A549 (cell line): ENCODE results near the gene ARL4D. TPM values are rescaled to one million over a fixed set of nuclear protein-coding genes. Genes with fewer than 3 reads are reported as not detected.

Experiments used
- BHLHE40 ChIP-seq: IDR thresholded peaks from 2 replicates; pipeline ENCODE4 v1.6.1; 2012; ENCODE audit warnings: low read depth, low read length, inconsistent platforms
- CBX8 ChIP-seq: fragments of 200-600 bp; sonication (generic); IDR thresholded peaks from 2 replicates; pipeline ENCODE4 v1.6.1; 2016
- CEBPB ChIP-seq, 2 experiments: fragments of >200 bp in 1 of 2; sonication (Bioruptor Twin) in 1 of 2; formaldehyde crosslinking in 1 of 2; IDR thresholded peaks; 2 replicates each; pipeline ENCODE4 v1.6.1; 2012 to 2016
- CHD2 ChIP-seq: fragments of 150-350 bp; IDR thresholded peaks from 2 replicates; pipeline ENCODE4 v1.6.1; 2014; ENCODE audit warnings: low read length; ENCODE audit not compliant: partially characterized antibody
- CHD4 ChIP-seq: fragments of 200-600 bp; sonication (generic); IDR thresholded peaks from 2 replicates; pipeline ENCODE4 v1.6.1; 2016; ENCODE audit warnings: antibody characterized with exemption, mild to moderate bottlenecking, borderline replicate concordance
- EHF ChIP-seq: fragments of 250-450 bp; sonication (Bioruptor Pico); IDR thresholded peaks from 2 replicates; pipeline ENCODE4 v1.5.0; 2020; ENCODE audit warnings: mild to moderate bottlenecking
- EHMT2 ChIP-seq: fragments of 200-600 bp; sonication (generic); IDR thresholded peaks from 2 replicates; pipeline ENCODE4 v1.6.1; 2016; ENCODE audit warnings: antibody characterized with exemption, low read depth, mild to moderate bottlenecking, moderate library complexity
- FOSB ChIP-seq: fragments of 250-450 bp; sonication (Bioruptor Pico); IDR thresholded peaks from 2 replicates; pipeline ENCODE4 v1.5.0; 2020; ENCODE audit warnings: mild to moderate bottlenecking, moderate library complexity
- FOSL2 ChIP-seq, 2 experiments: fragments of 450-650 bp in 1 of 2; fragments of >200 bp in 1 of 2; sonication (Bioruptor Twin) in 1 of 2; formaldehyde crosslinking; IDR thresholded peaks; 2 replicates each; pipeline versions ENCODE4 v1.5.0 to v1.6.1; 2016 to 2020; ENCODE audit warnings: mild to moderate bottlenecking in 1 of 2, moderate library complexity in 1 of 2
- GATA3 ChIP-seq: IDR thresholded peaks from 2 replicates; pipeline ENCODE4 v1.6.1; 2012; ENCODE audit warnings: borderline replicate concordance
- HOXA7 ChIP-seq: fragments of 250-450 bp; sonication (Bioruptor Pico); IDR thresholded peaks from 2 replicates; pipeline ENCODE4 v1.5.0; 2020; ENCODE audit warnings: mild to moderate bottlenecking, moderate library complexity
- HOXB13 ChIP-seq: fragments of 250-450 bp; sonication (Bioruptor Pico); IDR thresholded peaks from 2 replicates; pipeline ENCODE4 v1.5.0; 2020; ENCODE audit warnings: low read depth, mild to moderate bottlenecking, moderate library complexity
- JUNB ChIP-seq: fragments of >200 bp; sonication (Bioruptor Twin); formaldehyde crosslinking; IDR thresholded peaks from 2 replicates; pipeline ENCODE4 v1.6.1; 2016
- KDM1A ChIP-seq: fragments of 200-600 bp; sonication (generic); IDR thresholded peaks from 2 replicates; pipeline ENCODE4 v1.6.1; 2016; ENCODE audit warnings: low read depth, mild to moderate bottlenecking
- MAFK ChIP-seq: fragments of 450-650 bp; IDR thresholded peaks from 2 replicates; pipeline ENCODE4 v1.6.1; 2014; ENCODE audit not compliant: partially characterized antibody
- NPAS2 ChIP-seq: fragments of 250-450 bp; sonication (Bioruptor Pico); IDR thresholded peaks from 2 replicates; pipeline ENCODE4 v1.8.0; 2022; ENCODE audit warnings: mild to moderate bottlenecking, moderate library complexity, borderline replicate concordance
- PHF8 ChIP-seq: fragments of 200-600 bp; sonication (generic); IDR thresholded peaks from 2 replicates; pipeline ENCODE4 v1.6.1; 2016; ENCODE audit warnings: low read depth, mild to moderate bottlenecking, antibody characterized with exemption, moderate library complexity, borderline replicate concordance
- RARB ChIP-seq: fragments of 250-450 bp; sonication (Bioruptor Pico); IDR thresholded peaks from 2 replicates; pipeline ENCODE4 v1.8.0; 2021; ENCODE audit warnings: mild to moderate bottlenecking, moderate library complexity
- SMC3 ChIP-seq: fragments of >200 bp; sonication (Bioruptor Twin); formaldehyde crosslinking; IDR thresholded peaks from 3 replicates; pipeline ENCODE4 v1.6.1; 2018; ENCODE audit warnings: inconsistent platforms
- TP53 ChIP-seq: fragments of 250-450 bp; sonication (Bioruptor Pico); IDR thresholded peaks from 2 replicates; pipeline ENCODE4 v1.5.0; 2021; ENCODE audit warnings: mild to moderate bottlenecking, moderate library complexity
- ZC3H11A ChIP-seq: fragments of 450-650 bp; IDR thresholded peaks from 2 replicates; pipeline ENCODE4 v1.6.1; 2014; ENCODE audit warnings: antibody characterized with exemption, mild to moderate bottlenecking
- ZNF302 ChIP-seq: fragments of 250-450 bp; sonication (Bioruptor Pico); IDR thresholded peaks from 2 replicates; pipeline ENCODE4 v1.9.0; 2021; ENCODE audit warnings: inconsistent platforms, mild to moderate bottlenecking, moderate library complexity
- polyA plus RNA-seq, 4 experiments: library from polyadenylated mRNA; depleted of rRNA in 3 of 4; stranded (reverse); fragments of >200 nt; fragmentation: RNase III in 1 of 4; extraction: RNeasy Plus Mini Kit Qiagen cat#74134 plus additional on column Dnase treatment in 1 of 4; gene quantifications; 2 replicates in 3 of 4; 3 replicates in 1 of 4; pipeline ENCODE4 v1.2.3, GENCODE V29; 2011 to 2017
- small RNA-seq, 6 experiments: library from RNA; depleted of rRNA; stranded (forward); fragments of <200 nt; gene quantifications; one replicate each; pipeline ENCODE3, GENCODE V24; 2012
- TF ChIP-seq, protein P1 (sequence below): fragments of >200 bp; sonication (Bioruptor Twin); formaldehyde crosslinking; IDR thresholded peaks from 3 replicates; pipeline ENCODE4 v1.5.1; 2016
- TF ChIP-seq, protein P2 (sequence below): IDR thresholded peaks from 2 replicates; pipeline ENCODE4 v1.6.1; 2012; ENCODE audit warnings: low read depth, borderline replicate concordance
- TF ChIP-seq, protein P3 (sequence below): fragments of 450-650 bp; IDR thresholded peaks from 2 replicates; pipeline ENCODE4 v1.6.1; 2014; ENCODE audit warnings: antibody characterized with exemption
- TF ChIP-seq, protein P4 (sequence below): IDR thresholded peaks from 2 replicates; pipeline ENCODE4 v1.6.1; 2012

ARL4D gene
- polyA plus RNA-seq, 2 of the 4 experiments (the other 2 are of a cell fraction): 11.7 to 21.0 TPM

DNA sequence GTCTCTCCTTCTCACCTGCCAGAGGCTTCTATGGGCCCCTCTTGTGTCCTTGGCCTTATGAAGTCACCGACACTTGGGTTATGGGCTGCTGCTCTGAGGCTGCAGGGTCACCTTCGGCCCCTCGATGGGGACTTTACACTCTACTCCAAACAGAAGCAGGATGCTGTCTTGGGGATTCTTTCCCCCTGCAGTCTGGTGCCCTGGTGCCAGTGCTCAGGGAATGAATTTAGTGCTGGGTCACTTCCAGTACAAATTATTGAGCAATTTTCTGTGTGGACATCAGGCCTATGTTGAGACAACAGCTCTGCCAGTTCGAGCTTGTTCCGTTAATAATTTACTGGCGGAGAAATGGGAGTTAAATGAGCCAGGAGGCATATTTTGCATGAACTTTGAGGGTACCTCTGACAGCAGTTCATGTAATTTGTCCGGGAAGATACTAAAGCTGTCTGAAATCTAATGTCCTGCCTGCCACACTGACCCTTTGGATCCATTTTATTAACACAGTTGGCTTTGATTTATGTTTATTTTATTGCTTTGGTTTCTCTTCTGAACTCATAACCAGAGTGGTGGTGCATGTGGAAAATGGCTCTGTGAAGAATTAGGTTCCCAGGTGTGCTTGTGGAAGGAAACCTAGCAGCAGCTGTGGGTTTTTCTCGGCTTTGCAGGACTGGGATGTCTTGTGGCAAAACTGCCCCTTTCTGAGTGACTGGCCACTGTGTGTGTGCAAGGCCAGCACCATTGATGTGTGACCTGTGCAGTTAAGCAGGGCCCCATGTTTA lies 50.9 kb downstream of the ARL4D start (continued):
- TF ChIP-seq, protein P1, sequence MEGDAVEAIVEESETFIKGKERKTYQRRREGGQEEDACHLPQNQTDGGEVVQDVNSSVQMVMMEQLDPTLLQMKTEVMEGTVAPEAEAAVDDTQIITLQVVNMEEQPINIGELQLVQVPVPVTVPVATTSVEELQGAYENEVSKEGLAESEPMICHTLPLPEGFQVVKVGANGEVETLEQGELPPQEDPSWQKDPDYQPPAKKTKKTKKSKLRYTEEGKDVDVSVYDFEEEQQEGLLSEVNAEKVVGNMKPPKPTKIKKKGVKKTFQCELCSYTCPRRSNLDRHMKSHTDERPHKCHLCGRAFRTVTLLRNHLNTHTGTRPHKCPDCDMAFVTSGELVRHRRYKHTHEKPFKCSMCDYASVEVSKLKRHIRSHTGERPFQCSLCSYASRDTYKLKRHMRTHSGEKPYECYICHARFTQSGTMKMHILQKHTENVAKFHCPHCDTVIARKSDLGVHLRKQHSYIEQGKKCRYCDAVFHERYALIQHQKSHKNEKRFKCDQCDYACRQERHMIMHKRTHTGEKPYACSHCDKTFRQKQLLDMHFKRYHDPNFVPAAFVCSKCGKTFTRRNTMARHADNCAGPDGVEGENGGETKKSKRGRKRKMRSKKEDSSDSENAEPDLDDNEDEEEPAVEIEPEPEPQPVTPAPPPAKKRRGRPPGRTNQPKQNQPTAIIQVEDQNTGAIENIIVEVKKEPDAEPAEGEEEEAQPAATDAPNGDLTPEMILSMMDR: no peak
- no peak for TF ChIP-seq PHF8
- no peak for TF ChIP-seq EHF
- TF ChIP-seq CBX8: no peak
- TF ChIP-seq, protein P2, sequence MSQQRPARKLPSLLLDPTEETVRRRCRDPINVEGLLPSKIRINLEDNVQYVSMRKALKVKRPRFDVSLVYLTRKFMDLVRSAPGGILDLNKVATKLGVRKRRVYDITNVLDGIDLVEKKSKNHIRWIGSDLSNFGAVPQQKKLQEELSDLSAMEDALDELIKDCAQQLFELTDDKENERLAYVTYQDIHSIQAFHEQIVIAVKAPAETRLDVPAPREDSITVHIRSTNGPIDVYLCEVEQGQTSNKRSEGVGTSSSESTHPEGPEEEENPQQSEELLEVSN: no peak
- TF ChIP-seq, protein P3, sequence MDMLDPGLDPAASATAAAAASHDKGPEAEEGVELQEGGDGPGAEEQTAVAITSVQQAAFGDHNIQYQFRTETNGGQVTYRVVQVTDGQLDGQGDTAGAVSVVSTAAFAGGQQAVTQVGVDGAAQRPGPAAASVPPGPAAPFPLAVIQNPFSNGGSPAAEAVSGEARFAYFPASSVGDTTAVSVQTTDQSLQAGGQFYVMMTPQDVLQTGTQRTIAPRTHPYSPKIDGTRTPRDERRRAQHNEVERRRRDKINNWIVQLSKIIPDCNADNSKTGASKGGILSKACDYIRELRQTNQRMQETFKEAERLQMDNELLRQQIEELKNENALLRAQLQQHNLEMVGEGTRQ: no peak
- no peak for TF ChIP-seq RARB (CRISPR knock-in tag)
- no peak for TF ChIP-seq HOXA7
- TF ChIP-seq GATA3: no peak
- no peak for TF ChIP-seq CHD4
- no peak for TF ChIP-seq FOSB (CRISPR knock-in tag)
- no peak for TF ChIP-seq JUNB
- TF ChIP-seq KDM1A: no peak
- TF ChIP-seq SMC3: no peak; the same call in 2 of the 3 replicates
- no peak for TF ChIP-seq FOSL2 (IDR thresholded peaks at IDR 0.05)
- no peak for TF ChIP-seq FOSL2 (CRISPR knock-in tag; IDR thresholded peaks at IDR 0.05)
- TF ChIP-seq CEBPB (IDR thresholded peaks at IDR 0.05): peak; percentile 94 to 95
- no peak for TF ChIP-seq ZNF302 (CRISPR knock-in tag)
- no peak for TF ChIP-seq NPAS2
- TF ChIP-seq, protein P4, sequence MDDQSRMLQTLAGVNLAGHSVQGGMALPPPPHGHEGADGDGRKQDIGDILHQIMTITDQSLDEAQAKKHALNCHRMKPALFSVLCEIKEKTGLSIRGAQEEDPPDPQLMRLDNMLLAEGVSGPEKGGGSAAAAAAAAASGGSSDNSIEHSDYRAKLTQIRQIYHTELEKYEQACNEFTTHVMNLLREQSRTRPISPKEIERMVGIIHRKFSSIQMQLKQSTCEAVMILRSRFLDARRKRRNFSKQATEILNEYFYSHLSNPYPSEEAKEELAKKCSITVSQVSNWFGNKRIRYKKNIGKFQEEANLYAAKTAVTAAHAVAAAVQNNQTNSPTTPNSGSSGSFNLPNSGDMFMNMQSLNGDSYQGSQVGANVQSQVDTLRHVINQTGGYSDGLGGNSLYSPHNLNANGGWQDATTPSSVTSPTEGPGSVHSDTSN: no peak
- TF ChIP-seq HOXB13: 0 out of 2 replicates have a peak, but pooled peaks have one; percentile 16
- TF ChIP-seq TP53: no peak
- TF ChIP-seq BHLHE40: no peak
- no peak for TF ChIP-seq ZC3H11A
- TF ChIP-seq MAFK: peak; percentile 26
- no peak for TF ChIP-seq EHMT2
- no peak for TF ChIP-seq CHD2

Small RNAs within 50 kb of the gene (small RNA-seq; reads per million reads assigned to genes)
- gene RNU6-1137P (0 reads per million in 6 experiments), gene RNU6-406P (0 reads per million in 6 experiments), gene RNU6-470P (0 reads per million in 6 experiments)

Other genes with a start within 250 kb of the ARL4D start
- gene NBR1, start 227.8 kb upstream of the ARL4D start, polyA plus RNA-seq (2011; rRNA removed): 86.8 and 103 TPM in 2 replicates
- 40.6 to 46.9 TPM (median 41.8 TPM) in 3 replicates for gene NBR1, start 227.8 kb upstream of the ARL4D start, polyA plus RNA-seq (2017; fragmentation: RNase III; extraction: RNeasy Plus Mini Kit Qiagen cat#74134 plus additional on column Dnase treatment)
- gene TMEM106A, start 187.1 kb upstream of the ARL4D start, polyA plus RNA-seq (2011; rRNA removed): 2.6 and 3.5 TPM in 2 replicates
- 1.1 to 1.7 TPM (median 1.2 TPM) in 3 replicates for gene TMEM106A, start 187.1 kb upstream of the ARL4D start, polyA plus RNA-seq (2017; fragmentation: RNase III; extraction: RNeasy Plus Mini Kit Qiagen cat#74134 plus additional on column Dnase treatment)
- gene CCDC200, start 170.4 kb upstream of the ARL4D start, polyA plus RNA-seq (2011; rRNA removed): not detected in 2 replicates
- not detected in 3 replicates for gene CCDC200, start 170.4 kb upstream of the ARL4D start, polyA plus RNA-seq (2017; fragmentation: RNase III; extraction: RNeasy Plus Mini Kit Qiagen cat#74134 plus additional on column Dnase treatment)
- not detected in 2 replicates for gene RNU2-1, start 165.0 kb upstream of the ARL4D start, polyA plus RNA-seq (2011; rRNA removed)
- gene RNU2-1, start 165.0 kb upstream of the ARL4D start, polyA plus RNA-seq (2017; fragmentation: RNase III; extraction: RNeasy Plus Mini Kit Qiagen cat#74134 plus additional on column Dnase treatment): not detected in 3 replicates
- 66.0 and 70.4 TPM in 2 replicates for gene DHX8, start 85.0 kb downstream of the ARL4D start, polyA plus RNA-seq (2011; rRNA removed)
- 32.0 to 33.9 TPM (median 33.2 TPM) in 3 replicates for gene DHX8, start 85.0 kb downstream of the ARL4D start, polyA plus RNA-seq (2017; fragmentation: RNase III; extraction: RNeasy Plus Mini Kit Qiagen cat#74134 plus additional on column Dnase treatment)
- gene ETV4, start 147.3 kb downstream of the ARL4D start, polyA plus RNA-seq (2011; rRNA removed): 39.1 and 42.5 TPM in 2 replicates
- 14.0 to 21.4 TPM (median 18.5 TPM) in 3 replicates for gene ETV4, start 147.3 kb downstream of the ARL4D start, polyA plus RNA-seq (2017; fragmentation: RNase III; extraction: RNeasy Plus Mini Kit Qiagen cat#74134 plus additional on column Dnase treatment)